ENCODE measurements around the gene MYO5B.

GRCh38 chr18:49814147-49814499, 380.8 kb downstream of the MYO5B start:
- TF ChIP-seq ATF3 (IDR thresholded peaks at IDR 0.05) (no peak), CTCF (IDR thresholded peaks at IDR 0.05; ENCODE audit: low read depth, low read length, missing input control) (no peak), REST (IDR thresholded peaks at IDR 0.05) (no peak), TAF1 (conservative IDR thresholded peaks at IDR 0.05) (no peak), ZBTB33 (IDR thresholded peaks at IDR 0.05) (no peak), SP1 (IDR thresholded peaks at IDR 0.05) (no peak), RAD21 (IDR thresholded peaks at IDR 0.05) (no peak), MAX (IDR thresholded peaks at IDR 0.05) (no peak), FOXA1 (IDR thresholded peaks at IDR 0.05) (no peak), GABPA (IDR thresholded peaks at IDR 0.05 in 1 of 2, conservative IDR thresholded peaks at IDR 0.05 in 1 of 2) (no peak)

Measured in liver (tissue), 3 donors.